Esophagus squamous epithelium (tissue), 5 donors: ENCODE measurements around the gene DGKB. TPM values are rescaled to one million over a fixed set of nuclear protein-coding genes. Genes with fewer than 3 reads are reported as not detected.

Source experiments
- DNase-seq: peaks from one replicate; lab custom pipeline; 2025; lab: John Stamatoyannopoulos, UW
- H3K27ac ChIP-seq, 4 donors: fragments of 200-600 bp; sonication (generic); one replicate each; pipeline ENCODE4 v1.5.1; 2016 to 2019; ENCODE audit warnings: mild to moderate bottlenecking in 1 of 4
- H3K27me3 ChIP-seq, 4 donors: fragments of 200-600 bp; sonication (generic); 1 replicate in 3 of 4; 2 replicates in 1 of 4; pipeline versions ENCODE4 v1.5.1 to v1.6.0; 2017 to 2021; ENCODE audit warnings: antibody characterized with exemption in 1 of 4
- H3K36me3 ChIP-seq, 3 donors: fragments of 200-600 bp; sonication (generic); one replicate each; pipeline ENCODE4 v1.5.1; 2016 to 2019
- H3K4me1 ChIP-seq, 3 donors: fragments of 200-600 bp; sonication (generic); one replicate each; pipeline ENCODE4 v1.5.1; 2017 to 2019
- H3K4me3 ChIP-seq, 4 donors: fragments of 200-600 bp; sonication (generic); 1 replicate in 3 of 4; 2 replicates in 1 of 4; pipeline ENCODE4 v1.5.1; 2016 to 2019; ENCODE audit warnings: mild to moderate bottlenecking in 2 of 4, moderate library complexity in 1 of 4
- H3K9me3 ChIP-seq, 3 donors: fragments of 200-600 bp; sonication (generic); one replicate each; pipeline ENCODE4 v1.5.1; 2016 to 2019
- CTCF ChIP-seq, 6 experiments: fragments of 450-650 bp in 4 of 6; fragments of 200-600 bp in 2 of 6; sonication (generic) in 2 of 6; IDR thresholded peaks; one replicate each; pipeline ENCODE4 v1.5.1; 2016 to 2019; ENCODE audit warnings: antibody characterized with exemption in 6 of 6, mild to moderate bottlenecking in 4 of 6, moderate library complexity in 4 of 6
- POLR2A ChIP-seq, 4 donors: fragments of 450-650 bp; IDR thresholded peaks; one replicate each; pipeline ENCODE4 v1.6.1; 2017; ENCODE audit warnings: antibody characterized with exemption in 4 of 4, mild to moderate bottlenecking in 4 of 4, moderate library complexity in 3 of 4
- WGBS, 2 donors: methylation state at CpG; one replicate each; pipeline ENCODE4 v1.1.5; 2018; 5-methylcytosine and 5-hydroxymethylcytosine counted together
- intact Hi-C: fragments of 100-400 bp; cut with DNase I; formaldehyde crosslinking; loops from one replicate; pipeline ENCODE4 v1.15.0; 2022
- total RNA-seq, 4 donors: library from RNA; depleted of rRNA; stranded (reverse); fragments of >200 nt; gene quantifications; one replicate each; pipeline ENCODE4 v1.1.0, GENCODE V29; 2016
- donor health status: DM: yes; HTN: yes; CAD: no.

The DGKB gene
- total RNA-seq, 4 donors from 2014 or later = 0.09 to 1.1 (median 0.23) TPM; not detected in 1

GRCh38 chr7:14582010-14582409 is 320.5 kb downstream of the DGKB start:
- WGBS, 2 donors = 39 to 48% methylated on average over 4 of the region's 4 CpGs
- DNase-seq = no peak
- Histone ChIP-seq H3K27ac (no peak overlapping the region), H3K4me3 (no peak overlapping the region), H3K36me3 (no peaks in the 10 kb centered on the region), H3K27me3 (no peaks in the 10 kb centered on the region), H3K4me1 (no peaks in the 10 kb centered on the region), H3K9me3 (peaks cover 0 to 8% (median 3%) of the 10 kb centered on the region in 3 donors)
- intact Hi-C loops = no loop called here
- TF ChIP-seq POLR2A (IDR thresholded peaks at IDR 0.05) (no peak), CTCF (IDR thresholded peaks at IDR 0.05) (no peak)

GRCh38 chr7:14579971-14580370 is 322.6 kb downstream of the DGKB start:
- Histone ChIP-seq H3K9me3 (peaks cover 0 to 3% (median 0%) of the 10 kb centered on the region in 3 donors), H3K27me3 (no peaks in the 10 kb centered on the region), H3K4me1 (no peaks in the 10 kb centered on the region), H3K27ac (no peak overlapping the region), H3K4me3 (no peak overlapping the region), H3K36me3 (no peaks in the 10 kb centered on the region)
- no peak for TF ChIP-seq POLR2A (IDR thresholded peaks at IDR 0.05)
- WGBS, 2 donors = 59 to 63% methylated on average over 2 of the region's 2 CpGs
- no peak for DNase-seq
- intact Hi-C loops = no loop called here

GRCh38 chr7:14576578-14576977 is 326.0 kb downstream of the DGKB start:
- no peak overlapping the region for H3K27ac ChIP-seq
- intact Hi-C loops = no loop called here
- 75 to 89% methylated on average over 3 of the region's 3 CpGs for WGBS, 2 donors
- H3K36me3 ChIP-seq = no peaks in the 10 kb centered on the region
- no peaks in the 10 kb centered on the region for H3K27me3 ChIP-seq
- DNase-seq = no peak
- no peak for TF ChIP-seq POLR2A (IDR thresholded peaks at IDR 0.05)
- no peak for TF ChIP-seq CTCF (IDR thresholded peaks at IDR 0.05)
- no peaks in the 10 kb centered on the region for H3K9me3 ChIP-seq
- H3K4me1 ChIP-seq = no peaks in the 10 kb centered on the region
- no peak overlapping the region for H3K4me3 ChIP-seq

- 81 to 85% methylated on average over 5 of the region's 5 CpGs for WGBS, 2 donors
- Histone ChIP-seq H3K4me1 (no peaks in the 10 kb centered on the region), H3K9me3 (no peaks in the 10 kb centered on the region), H3K27me3 (no peaks in the 10 kb centered on the region), H3K36me3 (no peaks in the 10 kb centered on the region), H3K27ac (no peak overlapping the region), H3K4me3 (no peak overlapping the region)
- intact Hi-C loops = no loop called here
- no peak for DNase-seq
- no peak for TF ChIP-seq CTCF (IDR thresholded peaks at IDR 0.05)
- TF ChIP-seq POLR2A (IDR thresholded peaks at IDR 0.05) = no peak
Observed at GRCh38 chr7:14570750-14571607, 331.6 kb downstream of the DGKB start.

- no peak for DNase-seq
- Histone ChIP-seq H3K27ac (no peak overlapping the region), H3K4me3 (no peak overlapping the region), H3K36me3 (no peaks in the 10 kb centered on the region), H3K9me3 (no peaks in the 10 kb centered on the region), H3K27me3 (no peaks in the 10 kb centered on the region), H3K4me1 (no peaks in the 10 kb centered on the region)
- intact Hi-C loops = no loop called here
- TF ChIP-seq CTCF (IDR thresholded peaks at IDR 0.05) (no peak), POLR2A (IDR thresholded peaks at IDR 0.05) (no peak)
- WGBS, 2 donors = 85 to 93% methylated on average over 1 of the region's 1 CpG
Observed at GRCh38 chr7:14552060-14552459, 350.5 kb downstream of the DGKB start.
